Thyroid gland (tissue), 4 donors: Measurements from ENCODE around the gene BCAT1. TPM values are rescaled to one million over a fixed set of nuclear protein-coding genes. Genes with fewer than 3 reads are reported as not detected.

Source experiments
- DNase-seq, 2 donors: peaks; one replicate each; pipeline ENCODE4 v3.0.0-alpha.2; 2019
- H3K27ac ChIP-seq, 3 donors: fragments of 200-600 bp; sonication (generic); 1 replicate in 2 of 3; 2 replicates in 1 of 3; pipeline ENCODE4 v1.5.1; 2016 to 2019; ENCODE audit warnings: mild to moderate bottlenecking in 1 of 3, moderate library complexity in 1 of 3
- H3K27me3 ChIP-seq: fragments of 200-600 bp; sonication (generic); one replicate; pipeline ENCODE4 v1.5.1; 2019
- H3K36me3 ChIP-seq, 2 donors: fragments of 200-600 bp; sonication (generic); one replicate each; pipeline ENCODE4 v1.5.1; 2016 to 2019
- H3K4me1 ChIP-seq, 2 donors: fragments of 200-600 bp; sonication (generic); one replicate each; pipeline ENCODE4 v1.5.1; 2017 to 2019
- H3K4me3 ChIP-seq, 3 donors: fragments of 200-600 bp; sonication (generic); replicated peaks in 1 of 3; 1 replicate in 2 of 3; 2 replicates in 1 of 3; pipeline ENCODE4 v1.5.1; 2016; ENCODE audit warnings: mild to moderate bottlenecking in 1 of 3
- H3K9me3 ChIP-seq: fragments of 200-600 bp; sonication (generic); one replicate; pipeline ENCODE4 v1.5.1; 2017
- CTCF ChIP-seq, 6 experiments: fragments of 200-600 bp in 3 of 6; fragments of 450-650 bp in 3 of 6; sonication (generic) in 3 of 6; IDR thresholded peaks; one replicate each; pipeline ENCODE4 v1.5.1; 2016 to 2019; ENCODE audit warnings: antibody characterized with exemption in 6 of 6, mild to moderate bottlenecking in 2 of 6, inconsistent platforms in 1 of 6, moderate library complexity in 1 of 6
- POLR2A ChIP-seq, 2 donors: fragments of 450-650 bp; IDR thresholded peaks; one replicate each; pipeline ENCODE4 v1.6.1; 2017; ENCODE audit warnings: antibody characterized with exemption in 2 of 2, mild to moderate bottlenecking in 2 of 2, moderate library complexity in 1 of 2
- WGBS, 2 donors: methylation state at CpG; one replicate each; pipeline ENCODE4 v1.1.5; 2017; 5-methylcytosine and 5-hydroxymethylcytosine counted together
- intact Hi-C: fragments of 100-400 bp; cut with DNase I; formaldehyde crosslinking; loops from one replicate; pipeline ENCODE4 v1.15.1; 2023
- total RNA-seq, 4 donors: library from RNA; depleted of rRNA; stranded (reverse); fragments of >200 nt; gene quantifications; one replicate each; pipeline ENCODE4 v1.2.3, GENCODE V29; 2016

The BCAT1 gene
- total RNA-seq, 4 donors from 2014 or later, result 3.8 to 49.1 (median 13.2) TPM

- H3K4me3 ChIP-seq, result no peak overlapping the region
- H3K27ac ChIP-seq, result no peak overlapping the region
- 96 to 97% methylated on average over 1 of the region's 1 CpG for WGBS, 2 donors
- intact Hi-C loops, result no loop called here
- no peak for DNase-seq
- no peaks in the 10 kb centered on the region for H3K36me3 ChIP-seq
- peaks cover 0 to 6% of the 10 kb centered on the region in 2 donors for H3K4me1 ChIP-seq
- no peaks in the 10 kb centered on the region for H3K27me3 ChIP-seq
- no peaks in the 10 kb centered on the region for H3K9me3 ChIP-seq
- TF ChIP-seq CTCF (IDR thresholded peaks at IDR 0.05), result no peak
These were observed 3.5 kb upstream of the BCAT1 start for GRCh38 chr12:24952389-24952788.

- Histone ChIP-seq H3K36me3 (no peaks in the 10 kb centered on the region), H3K27me3 (no peaks in the 10 kb centered on the region), H3K4me3 (no peak overlapping the region), H3K27ac (no peak overlapping the region), H3K4me1 (no peaks in the 10 kb centered on the region), H3K9me3 (no peaks in the 10 kb centered on the region)
- intact Hi-C loops, result no loop called here
- DNase-seq, result no peak
- no peak for TF ChIP-seq POLR2A (IDR thresholded peaks at IDR 0.05)
- no peak for TF ChIP-seq CTCF (IDR thresholded peaks at IDR 0.05)
- WGBS, 2 donors, result 89 to 92% methylated on average over 3 of the region's 3 CpGs
These were observed 1.4 kb upstream of the BCAT1 start for GRCh38 chr12:24950231-24950834.

GRCh38 chr12:24948420-24948756 lies 513 bp downstream of the BCAT1 start:
- Histone ChIP-seq H3K36me3 (no peaks in the 10 kb centered on the region), H3K4me3 (peak overlapping the region; percentile 36 to 87 (median 47)), H3K27ac (no peak overlapping the region), H3K4me1 (peaks cover 0 to 6% of the 10 kb centered on the region in 2 donors), H3K27me3 (no peaks in the 10 kb centered on the region), H3K9me3 (no peaks in the 10 kb centered on the region)
- intact Hi-C loops, result no loop called here
- no peak for DNase-seq
- no peak for TF ChIP-seq POLR2A (IDR thresholded peaks at IDR 0.05)
- no peak for TF ChIP-seq CTCF (IDR thresholded peaks at IDR 0.05)
- WGBS, 2 donors, result 15 to 22% methylated on average over 14 of the region's 14 CpGs

- Histone ChIP-seq H3K4me1 (peaks cover 0 to 6% of the 10 kb centered on the region in 2 donors), H3K27ac (no peak overlapping the region), H3K36me3 (no peaks in the 10 kb centered on the region), H3K4me3 (peak overlapping the region in 1 of 3 donors; percentile 36), H3K9me3 (no peaks in the 10 kb centered on the region), H3K27me3 (no peaks in the 10 kb centered on the region)
- TF ChIP-seq CTCF (IDR thresholded peaks at IDR 0.05) (no peak), POLR2A (IDR thresholded peaks at IDR 0.05) (no peak)
- 65 to 73% methylated on average over 12 of the region's 12 CpGs for whole genome bisulfite sequencing, 2 donors
- intact Hi-C loops, result no loop called here
- no peak for DNase-seq
These were observed 1.1 kb downstream of the BCAT1 start for GRCh38 chr12:24947541-24948419.

- Histone ChIP-seq H3K36me3 (no peaks in the 10 kb centered on the region), H3K9me3 (no peaks in the 10 kb centered on the region), H3K4me1 (peaks cover 0 to 6% of the 10 kb centered on the region in 2 donors), H3K4me3 (no peak overlapping the region), H3K27me3 (no peaks in the 10 kb centered on the region), H3K27ac (no peak overlapping the region)
- intact Hi-C loops, result no loop called here
- TF ChIP-seq CTCF (IDR thresholded peaks at IDR 0.05), result no peak
- no peak for TF ChIP-seq POLR2A (IDR thresholded peaks at IDR 0.05)
- no peak for DNase-seq
These were observed 3.1 kb downstream of the BCAT1 start for GRCh38 chr12:24945845-24946244.
